Endothelial cell of umbilical vein (primary cell): ENCODE measurements around the gene MTRR. TPM values are rescaled to one million over a fixed set of nuclear protein-coding genes. Genes with fewer than 3 reads are reported as not detected.

Source experiments
- BruUV-seq: library from RNA; stranded (reverse); fragments of 400-500 nt; replicated peaks from 2 replicates; lab custom pipeline; 2021; lab: Mats Ljungman, UMichigan
- CTCF ChIA-PET: fragments of 300-600, 350-600 bp; sonication (Branson Sonifier 250); formaldehyde crosslinking; loops from one replicate; lab custom pipeline; 2021; ENCODE audit warnings: antibody characterized with exemption, inconsistent platforms; lab: Charles Lee
- POLR2A ChIA-PET: fragments of 300-600, 350-600 bp; sonication (Branson Sonifier 250); formaldehyde crosslinking; loops from one replicate; lab custom pipeline; 2021; ENCODE audit warnings: antibody characterized with exemption, inconsistent platforms; lab: Charles Lee
- DNase-seq: peaks from one replicate; pipeline ENCODE4 v3.0.0-alpha.2; 2011; ENCODE audit warnings: low read depth, low spot score
- FAIRE-seq: peaks from 2 replicates; lab custom pipeline; 2011; peaks lifted over from hg19 to GRCh38; lab: Jason Lieb, UNC
- H2AFZ ChIP-seq: 2 replicates; pipeline ENCODE4 v1.6.0; 2012; ENCODE audit warnings: low read depth, low read length, control low read depth, inconsistent platforms
- H3K27ac ChIP-seq: 2 replicates; pipeline ENCODE4 v1.5.1; 2011; ENCODE audit warnings: low read depth, mild to moderate bottlenecking, control low read depth, low read length, moderate library complexity; ENCODE audit not compliant: insufficient read depth
- H3K27me3 ChIP-seq, 2 experiments: 2 replicates each; pipeline versions ENCODE4 v1.6.0 to v1.6.1; 2011; ENCODE audit warnings: low read length in 2 of 2, mixed read lengths in 1 of 2; ENCODE audit not compliant: control insufficient read depth in 2 of 2, insufficient read depth in 2 of 2
- H3K36me3 ChIP-seq, 2 experiments: 2 replicates in 1 of 2; 3 replicates in 1 of 2; pipeline ENCODE4 v1.5.1; 2011; ENCODE audit warnings: low read length in 2 of 2, mild to moderate bottlenecking in 1 of 2, moderate library complexity in 1 of 2; ENCODE audit not compliant: control insufficient read depth in 2 of 2, insufficient read depth in 2 of 2; ENCODE audit errors: extremely low read depth in 1 of 2
- H3K4me1 ChIP-seq: 3 replicates; pipeline ENCODE4 v1.5.1; 2011; ENCODE audit warnings: mild to moderate bottlenecking, low read length; ENCODE audit not compliant: control insufficient read depth, insufficient read depth; ENCODE audit errors: extremely low read depth
- H3K4me2 ChIP-seq: 2 replicates; pipeline ENCODE4 v1.6.1; 2011; ENCODE audit warnings: low read length, control low read depth, mixed read lengths; ENCODE audit not compliant: insufficient read depth
- H3K4me3 ChIP-seq, 3 experiments: fragments of 200-600 bp in 1 of 3; sonication (generic), shearing (Covaris generic) in 1 of 3; replicated peaks in 1 of 3; 2 replicates each; pipeline ENCODE4 v1.5.1; 2011 to 2016; ENCODE audit warnings: control low read depth in 3 of 3, low read length in 3 of 3, mild to moderate bottlenecking in 2 of 3, inconsistent platforms in 1 of 3, low read depth in 1 of 3, moderate library complexity in 1 of 3; ENCODE audit not compliant: insufficient read depth in 1 of 3
- H3K79me2 ChIP-seq: 2 replicates; pipeline ENCODE4 v1.6.0; 2012; ENCODE audit warnings: low read length, inconsistent platforms; ENCODE audit not compliant: control insufficient read depth, insufficient read depth
- H3K9ac ChIP-seq: replicated peaks from 2 replicates; pipeline ENCODE3; 2011; ENCODE audit warnings: low read length, control low read depth; ENCODE audit not compliant: insufficient read depth; ENCODE audit errors: extremely low read depth
- H3K9me1 ChIP-seq: replicated peaks from 3 replicates; pipeline ENCODE4 v1.6.0; 2011; ENCODE audit warnings: mild to moderate bottlenecking, low read length; ENCODE audit not compliant: control insufficient read depth, insufficient read depth; ENCODE audit errors: extremely low read depth
- H3K9me3 ChIP-seq: replicated peaks from 2 replicates; pipeline ENCODE4 v1.5.1; 2012; ENCODE audit warnings: low read length, inconsistent platforms; ENCODE audit not compliant: control insufficient read depth, insufficient read depth
- H4K20me1 ChIP-seq: replicated peaks from 2 replicates; pipeline ENCODE3; 2011; ENCODE audit warnings: mild to moderate bottlenecking, low read length; ENCODE audit not compliant: control insufficient read depth, insufficient read depth; ENCODE audit errors: extremely low read depth
- CTCF ChIP-seq, 2 donors: IDR thresholded peaks; 1 replicate in 1 of 2; 2 replicates in 1 of 2; pipeline ENCODE4 v1.5.1; 2011; ENCODE audit warnings: low read length in 2 of 2, mild to moderate bottlenecking in 2 of 2, moderate library complexity in 2 of 2, control low read depth in 1 of 2, inconsistent platforms in 1 of 2, low read depth in 1 of 2; ENCODE audit not compliant: insufficient read depth in 1 of 2; ENCODE audit errors: extremely low read depth in 1 of 2
- EZH2 ChIP-seq: IDR thresholded peaks from 2 replicates; pipeline ENCODE4 v1.6.1; 2012; ENCODE audit warnings: borderline replicate concordance, low read depth, mild to moderate bottlenecking, moderate library complexity, low read length, inconsistent platforms; ENCODE audit not compliant: severe bottlenecking
- FOS ChIP-seq: IDR thresholded peaks from 2 replicates; pipeline ENCODE4 v1.6.1; 2011; ENCODE audit warnings: mild to moderate bottlenecking, low read length, moderate library complexity, borderline replicate concordance; ENCODE audit not compliant: insufficient read depth
- GATA2 ChIP-seq: IDR thresholded peaks from 2 replicates; pipeline ENCODE4 v1.7.0; 2011; ENCODE audit warnings: low read depth, mild to moderate bottlenecking, moderate library complexity, mixed read lengths, low read length; ENCODE audit not compliant: insufficient read length, insufficient read depth
- JUN ChIP-seq: IDR thresholded peaks from 2 replicates; pipeline ENCODE4 v1.6.1; 2011; ENCODE audit warnings: borderline replicate concordance, low read depth; ENCODE audit not compliant: insufficient read length, insufficient read depth
- MAX ChIP-seq: IDR thresholded peaks from 2 replicates; pipeline ENCODE4 v1.6.1; 2011; ENCODE audit not compliant: insufficient read depth, insufficient read length
- MYC ChIP-seq: IDR thresholded peaks from one replicate; pipeline ENCODE4 v1.6.1; 2011; ENCODE audit warnings: mild to moderate bottlenecking, low read depth, low read length
- POLR2A ChIP-seq: IDR thresholded peaks from 2 replicates; pipeline ENCODE4 v1.6.1; 2012; ENCODE audit warnings: low read depth, mild to moderate bottlenecking, control low read depth, low read length
- POLR2AphosphoS5 ChIP-seq: IDR thresholded peaks from 2 replicates; pipeline ENCODE4 v1.6.1; 2012; ENCODE audit warnings: low read depth, mild to moderate bottlenecking, control low read depth, low read length, moderate library complexity; ENCODE audit not compliant: insufficient read depth
- dilution Hi-C: fragments of 300-500 bp; cut with MboI; formaldehyde crosslinking; loops from one replicate; pipeline ENCODE4 v1.15.0; 2019; ENCODE audit warnings: low sequenced_read_pairs; ENCODE audit not compliant: extremely low pct_ligation_motif_present
- intact Hi-C: fragments of 100-400 bp; cut with micrococcal nuclease; formaldehyde crosslinking; loops from one replicate; pipeline ENCODE4 v1.10.0; 2022
- polyA plus RNA-seq, 4 experiments: library from polyadenylated mRNA; depleted of rRNA in 3 of 4; stranded (reverse) in 3 of 4; unstranded in 1 of 4; fragments of >200 nt; gene quantifications; 2 replicates each; pipeline versions ENCODE4 v1.2.1 to v1.2.3, GENCODE V29; 2011 to 2012; ENCODE audit warnings: missing spikeins in 1 of 4
- total RNA-seq: library from RNA; stranded (reverse); gene quantifications from 2 replicates; pipeline ENCODE4 v1.2.3, GENCODE V29; 2021

Gene MTRR
- total and polyA plus RNA-seq, 2 donors (not counting 3 experiments of a cell fraction or from before 2014, with no cell fraction given), result 24.3 to 37.1 TPM

- DNase-seq, result peak; percentile 44
- no peak overlapping the region for H2AFZ ChIP-seq
- ChIA-PET CTCF (interaction anchor here (0.8 to 1.9 kb wide), 9 partner anchors 8 to 42 kb away, joined by 3 to 17 read pairs (median 5); partner anchors contain the start of genes FASTKD3 and MTRR), POLR2A (no interaction called here)
- dilution Hi-C loops, result no loop called here
- no peak overlapping the region for H3K4me3 ChIP-seq
- H3K9ac ChIP-seq, result no peak overlapping the region
- no peak overlapping the region for H3K27ac ChIP-seq
- no peaks in the 10 kb centered on the region for H3K79me2 ChIP-seq
- H3K36me3 ChIP-seq, result peaks cover 15 to 18% of the 10 kb centered on the region in 2 experiments
- no peaks in the 10 kb centered on the region for H4K20me1 ChIP-seq
- H3K4me2 ChIP-seq, result no peak overlapping the region
- no peaks in the 10 kb centered on the region for H3K9me3 ChIP-seq
- H3K9me1 ChIP-seq, result no peaks in the 10 kb centered on the region
- no peak for FAIRE-seq
- no peaks in the 10 kb centered on the region for H3K27me3 ChIP-seq
- intact Hi-C loops, result loop anchor here (10.0 kb wide), 1 partner anchor 558 kb away; no protein-coding TSS in a partner anchor
- TF ChIP-seq POLR2A (no peak), CTCF (IDR thresholded peaks at IDR 0.05; ENCODE audit: extremely low read depth in 1 of 2, insufficient read depth in 1 of 2, low read depth in 1 of 2, low read length in 2 of 2) (peak; percentile 47 to 48), POLR2AphosphoS5 (no peak), GATA2 (no peak), FOS (peak; percentile 27), EZH2 (no peak), MAX (no peak), JUN (peak; percentile 31), MYC (no peak)
- no TSS peak for BruUV-seq
- H3K4me1 ChIP-seq, result no peaks in the 10 kb centered on the region
Observed at GRCh38 chr5:7897014-7897600, 28.2 kb downstream of the MTRR start.
